HepG2 (cell line): ENCODE results near the gene FAM110A. TPM values are rescaled to one million over a fixed set of nuclear protein-coding genes. Genes with fewer than 3 reads are reported as not detected.

ENCODE experiments used
- AGO2 ChIP-seq: fragments of 200-400 bp; formaldehyde crosslinking; optimal IDR thresholded peaks from 2 replicates; pipeline ENCODE3; 2017; ENCODE audit warnings: mild to moderate bottlenecking, low read depth, low read length, moderate library complexity
- ARNT2 ChIP-seq: sonication (generic); formaldehyde crosslinking; IDR thresholded peaks from 2 replicates; pipeline ENCODE4 v1.8.0; 2022; ENCODE audit warnings: mild to moderate bottlenecking, low read depth, missing genetic modification reagents, moderate library complexity
- BRD4 ChIP-seq: sonication (generic); formaldehyde crosslinking; IDR thresholded peaks from 2 replicates; pipeline ENCODE4 v1.4.0; 2020; ENCODE audit warnings: missing genetic modification reagents
- CBFB ChIP-seq: sonication (generic); formaldehyde crosslinking; IDR thresholded peaks from 2 replicates; pipeline ENCODE4 v1.4.0; 2020; ENCODE audit warnings: missing genetic modification reagents
- CBX1 ChIP-seq: IDR thresholded peaks from one replicate; pipeline ENCODE4 v1.6.1; 2016; ENCODE audit warnings: antibody characterized with exemption, low read depth
- CCDC6 ChIP-seq: sonication (generic); formaldehyde crosslinking; IDR thresholded peaks from 2 replicates; pipeline ENCODE4 v1.8.1; 2022; ENCODE audit warnings: mild to moderate bottlenecking, missing genetic modification reagents, moderate library complexity
- HDAC1 ChIP-seq: sonication (generic); formaldehyde crosslinking; IDR thresholded peaks from 2 replicates; pipeline ENCODE4 v1.5.1; 2020; ENCODE audit warnings: mild to moderate bottlenecking, missing genetic modification reagents
- HOXA7 ChIP-seq: sonication (generic); formaldehyde crosslinking; IDR thresholded peaks from 2 replicates; pipeline ENCODE4 v1.8.1; 2022; ENCODE audit warnings: mild to moderate bottlenecking, missing genetic modification reagents, moderate library complexity
- MBNL3 ChIP-seq: fragments of 250-450 bp; sonication (Bioruptor Pico); conservative IDR thresholded peaks from 2 replicates; pipeline ENCODE4 v1.8.0; 2022; ENCODE audit warnings: mild to moderate bottlenecking, inconsistent platforms
- NFRKB ChIP-seq: fragments of 450-650 bp; IDR thresholded peaks from 2 replicates; pipeline ENCODE4 v1.6.1; 2017
- REL ChIP-seq: sonication (generic); formaldehyde crosslinking; conservative IDR thresholded peaks from 2 replicates; pipeline ENCODE4 v1.8.0; 2022; ENCODE audit warnings: mild to moderate bottlenecking, missing genetic modification reagents, moderate library complexity
- RORA ChIP-seq: sonication (generic); formaldehyde crosslinking; IDR thresholded peaks from 2 replicates; pipeline ENCODE4 v1.5.0; 2020; ENCODE audit warnings: mild to moderate bottlenecking, missing genetic modification reagents, moderate library complexity
- SKI ChIP-seq: fragments of 450-650 bp; IDR thresholded peaks from one replicate; pipeline ENCODE4 v1.6.1; 2018; ENCODE audit warnings: mild to moderate bottlenecking; ENCODE audit not compliant: partially characterized antibody
- TBX2 ChIP-seq: sonication (generic); formaldehyde crosslinking; IDR thresholded peaks from 2 replicates; pipeline ENCODE4 v1.5.0; 2020; ENCODE audit warnings: missing genetic modification reagents, mild to moderate bottlenecking, borderline replicate concordance
- ZBTB3 ChIP-seq: sonication (generic); formaldehyde crosslinking; IDR thresholded peaks from 2 replicates; pipeline ENCODE4 v1.4.0; 2020; ENCODE audit warnings: low read depth, mild to moderate bottlenecking, moderate library complexity, missing genetic modification reagents, borderline replicate concordance
- ZFP1 ChIP-seq: IDR thresholded peaks from 2 replicates; pipeline ENCODE4 v1.6.1; 2016
- ZNF230 ChIP-seq: sonication (generic); formaldehyde crosslinking; IDR thresholded peaks from 2 replicates; pipeline ENCODE4 v1.4.0; 2020; ENCODE audit warnings: mild to moderate bottlenecking, missing genetic modification reagents
- ZNF317 ChIP-seq: sonication (generic); formaldehyde crosslinking; IDR thresholded peaks from 2 replicates; pipeline ENCODE4 v1.5.0; 2020; ENCODE audit warnings: mild to moderate bottlenecking, missing genetic modification reagents
- ZNF546 ChIP-seq: sonication (generic); formaldehyde crosslinking; conservative IDR thresholded peaks from 2 replicates; pipeline ENCODE4 v1.8.1; 2023; ENCODE audit warnings: mild to moderate bottlenecking, missing genetic modification reagents
- ZNF672 ChIP-seq: sonication (generic); formaldehyde crosslinking; IDR thresholded peaks from 2 replicates; pipeline ENCODE4 v1.8.1; 2022; ENCODE audit warnings: missing genetic modification reagents
- polyA plus RNA-seq, 8 experiments: library from polyadenylated mRNA; depleted of rRNA in 3 of 8; stranded (reverse) in 7 of 8; unstranded in 1 of 8; fragments of >200 nt; fragmentation: Illumina TruSeq in 4 of 8; extraction: Trizol in 4 of 8; gene quantifications; 2 replicates each; pipeline versions ENCODE4 v1.2.1 to v1.2.3, GENCODE V29; 2011 to 2016; ENCODE audit warnings: low read depth in 4 of 8, missing spikeins in 1 of 8, mixed read lengths in 1 of 8; ENCODE audit not compliant: insufficient read depth in 1 of 8
- total RNA-seq, 5 experiments: library from RNA; depleted of rRNA; stranded (reverse); fragments of >200 nt; fragmentation: Illumina TruSeq; extraction: Trizol; gene quantifications; 2 replicates each; pipeline ENCODE4 v1.2.3, GENCODE V29; 2016; ENCODE audit warnings: low read depth in 1 of 5
- TF ChIP-seq, protein P1 (sequence below): sonication (generic); formaldehyde crosslinking; IDR thresholded peaks from 2 replicates; pipeline ENCODE4 v1.4.0; 2020; ENCODE audit warnings: missing genetic modification reagents
- TF ChIP-seq, protein P2 (sequence below): sonication (generic); formaldehyde crosslinking; IDR thresholded peaks from 2 replicates; pipeline ENCODE4 v1.4.0; 2020; ENCODE audit warnings: low read depth, mild to moderate bottlenecking, missing genetic modification reagents
- TF ChIP-seq, protein P3 (sequence below): sonication (generic); formaldehyde crosslinking; conservative IDR thresholded peaks from 2 replicates; pipeline ENCODE4 v1.8.0; 2022; ENCODE audit warnings: low read depth, missing genetic modification reagents
- TF ChIP-seq, protein P4 (sequence below): sonication (generic); formaldehyde crosslinking; IDR thresholded peaks from 2 replicates; pipeline ENCODE4 v1.9.0; 2021; ENCODE audit warnings: missing genetic modification reagents, borderline replicate concordance

Gene FAM110A
- total and polyA plus RNA-seq, 2 of the 13 experiments (the other 11 are each of a cell fraction or from before 2014, with no cell fraction given) = 1.9 TPM

DNA sequence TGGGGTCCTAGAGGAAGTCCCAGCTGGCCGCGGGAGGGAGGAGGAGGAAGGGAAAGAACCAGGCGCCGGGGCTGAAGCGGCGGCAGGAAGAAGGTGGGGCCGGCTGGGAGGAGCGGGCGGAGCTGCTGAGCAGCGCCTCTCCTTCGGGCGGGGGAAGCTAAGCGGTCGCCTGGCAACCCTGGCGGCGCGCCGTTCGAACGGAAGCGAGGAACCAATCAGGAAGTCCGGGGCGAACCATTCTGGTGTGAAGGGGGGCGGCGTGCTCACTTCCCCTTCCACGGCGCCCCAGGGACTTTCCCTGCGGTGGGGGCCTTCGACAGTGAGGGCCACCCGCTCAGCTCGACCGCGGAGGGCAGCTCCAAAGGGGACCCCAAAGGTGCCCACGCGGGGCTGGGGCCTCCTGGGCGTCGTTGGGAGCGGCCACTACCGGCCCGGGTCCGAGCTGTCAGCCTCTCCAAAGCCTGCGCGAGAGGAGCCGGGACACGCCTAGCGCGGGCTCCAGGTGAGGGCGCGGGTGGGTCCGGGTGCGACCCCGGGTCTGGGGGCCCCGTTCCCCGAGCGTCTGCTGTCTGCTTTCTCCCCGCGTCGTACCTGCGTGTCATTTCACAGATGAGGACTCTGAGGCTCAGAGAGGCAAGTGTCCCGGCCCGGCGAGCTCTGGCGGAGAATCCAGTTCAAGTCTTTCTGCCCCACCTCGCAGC, at the start of gene FAM110A (continued):
- TF ChIP-seq MBNL3 (CRISPR knock-in tag) (no peak), ARNT2 (CRISPR knock-in tag) (peak; percentile 92), CCDC6 (peak; percentile 92; the same call in 1 of the 2 replicates), ZBTB3 (CRISPR knock-in tag) (no peak), ZFP1 (CRISPR knock-in tag) (0 out of 2 replicates have a peak, but pooled peaks have one; percentile 20), ZNF672 (CRISPR knock-in tag) (no peak), CBFB (CRISPR knock-in tag) (peak; percentile 69; the same call in 1 of the 2 replicates), BRD4 (CRISPR knock-in tag) (no peak), REL (CRISPR knock-in tag) (peak; percentile 47; the same call in 1 of the 2 replicates), ZNF546 (CRISPR knock-in tag) (no peak), ZNF230 (CRISPR knock-in tag) (peak; percentile 81; the same call in 1 of the 2 replicates), NFRKB (no peak), TBX2 (CRISPR knock-in tag) (peak; percentile 74; the same call in 1 of the 2 replicates), AGO2 (no peak), HOXA7 (CRISPR knock-in tag) (no peak), SKI (no peak), ZNF317 (peak; percentile 31; the same call in 1 of the 2 replicates), CBX1 (peak; percentile 42), RORA (CRISPR knock-in tag) (no peak), HDAC1 (CRISPR knock-in tag) (peak; percentile 85)
- TF ChIP-seq, protein P1, sequence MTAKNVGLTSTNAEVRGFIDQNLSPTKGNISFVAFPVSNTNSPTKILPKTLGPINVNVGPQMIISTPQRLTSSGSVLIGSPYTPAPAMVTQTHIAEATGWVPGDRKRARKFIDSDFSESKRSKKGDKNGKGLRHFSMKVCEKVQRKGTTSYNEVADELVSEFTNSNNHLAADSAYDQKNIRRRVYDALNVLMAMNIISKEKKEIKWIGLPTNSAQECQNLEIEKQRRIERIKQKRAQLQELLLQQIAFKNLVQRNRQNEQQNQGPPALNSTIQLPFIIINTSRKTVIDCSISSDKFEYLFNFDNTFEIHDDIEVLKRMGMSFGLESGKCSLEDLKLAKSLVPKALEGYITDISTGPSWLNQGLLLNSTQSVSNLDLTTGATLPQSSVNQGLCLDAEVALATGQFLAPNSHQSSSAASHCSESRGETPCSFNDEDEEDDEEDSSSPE (CRISPR knock-in tag) = peak; percentile 100
- TF ChIP-seq, protein P2, sequence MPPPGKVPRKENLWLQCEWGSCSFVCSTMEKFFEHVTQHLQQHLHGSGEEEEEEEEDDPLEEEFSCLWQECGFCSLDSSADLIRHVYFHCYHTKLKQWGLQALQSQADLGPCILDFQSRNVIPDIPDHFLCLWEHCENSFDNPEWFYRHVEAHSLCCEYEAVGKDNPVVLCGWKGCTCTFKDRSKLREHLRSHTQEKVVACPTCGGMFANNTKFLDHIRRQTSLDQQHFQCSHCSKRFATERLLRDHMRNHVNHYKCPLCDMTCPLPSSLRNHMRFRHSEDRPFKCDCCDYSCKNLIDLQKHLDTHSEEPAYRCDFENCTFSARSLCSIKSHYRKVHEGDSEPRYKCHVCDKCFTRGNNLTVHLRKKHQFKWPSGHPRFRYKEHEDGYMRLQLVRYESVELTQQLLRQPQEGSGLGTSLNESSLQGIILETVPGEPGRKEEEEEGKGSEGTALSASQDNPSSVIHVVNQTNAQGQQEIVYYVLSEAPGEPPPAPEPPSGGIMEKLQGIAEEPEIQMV = no peak; the same call in 1 of the 2 replicates
- TF ChIP-seq, protein P3, sequence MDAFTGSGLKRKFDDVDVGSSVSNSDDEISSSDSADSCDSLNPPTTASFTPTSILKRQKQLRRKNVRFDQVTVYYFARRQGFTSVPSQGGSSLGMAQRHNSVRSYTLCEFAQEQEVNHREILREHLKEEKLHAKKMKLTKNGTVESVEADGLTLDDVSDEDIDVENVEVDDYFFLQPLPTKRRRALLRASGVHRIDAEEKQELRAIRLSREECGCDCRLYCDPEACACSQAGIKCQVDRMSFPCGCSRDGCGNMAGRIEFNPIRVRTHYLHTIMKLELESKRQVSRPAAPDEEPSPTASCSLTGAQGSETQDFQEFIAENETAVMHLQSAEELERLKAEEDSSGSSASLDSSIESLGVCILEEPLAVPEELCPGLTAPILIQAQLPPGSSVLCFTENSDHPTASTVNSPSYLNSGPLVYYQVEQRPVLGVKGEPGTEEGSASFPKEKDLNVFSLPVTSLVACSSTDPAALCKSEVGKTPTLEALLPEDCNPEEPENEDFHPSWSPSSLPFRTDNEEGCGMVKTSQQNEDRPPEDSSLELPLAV = no peak
- TF ChIP-seq, protein P4, sequence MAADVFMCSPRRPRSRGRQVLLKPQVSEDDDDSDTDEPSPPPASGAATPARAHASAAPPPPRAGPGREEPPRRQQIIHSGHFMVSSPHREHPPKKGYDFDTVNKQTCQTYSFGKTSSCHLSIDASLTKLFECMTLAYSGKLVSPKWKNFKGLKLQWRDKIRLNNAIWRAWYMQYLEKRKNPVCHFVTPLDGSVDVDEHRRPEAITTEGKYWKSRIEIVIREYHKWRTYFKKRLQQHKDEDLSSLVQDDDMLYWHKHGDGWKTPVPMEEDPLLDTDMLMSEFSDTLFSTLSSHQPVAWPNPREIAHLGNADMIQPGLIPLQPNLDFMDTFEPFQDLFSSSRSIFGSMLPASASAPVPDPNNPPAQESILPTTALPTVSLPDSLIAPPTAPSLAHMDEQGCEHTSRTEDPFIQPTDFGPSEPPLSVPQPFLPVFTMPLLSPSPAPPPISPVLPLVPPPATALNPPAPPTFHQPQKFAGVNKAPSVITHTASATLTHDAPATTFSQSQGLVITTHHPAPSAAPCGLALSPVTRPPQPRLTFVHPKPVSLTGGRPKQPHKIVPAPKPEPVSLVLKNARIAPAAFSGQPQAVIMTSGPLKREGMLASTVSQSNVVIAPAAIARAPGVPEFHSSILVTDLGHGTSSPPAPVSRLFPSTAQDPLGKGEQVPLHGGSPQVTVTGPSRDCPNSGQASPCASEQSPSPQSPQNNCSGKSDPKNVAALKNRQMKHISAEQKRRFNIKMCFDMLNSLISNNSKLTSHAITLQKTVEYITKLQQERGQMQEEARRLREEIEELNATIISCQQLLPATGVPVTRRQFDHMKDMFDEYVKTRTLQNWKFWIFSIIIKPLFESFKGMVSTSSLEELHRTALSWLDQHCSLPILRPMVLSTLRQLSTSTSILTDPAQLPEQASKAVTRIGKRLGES = no peak
